Hepatocyte (in vitro differentiated cells): Measurements from ENCODE around the gene EDC3. TPM values are rescaled to one million over a fixed set of nuclear protein-coding genes. Genes with fewer than 3 reads are reported as not detected.

Experiments
- DNase-seq: peaks from one replicate; pipeline ENCODE4 v3.0.0-alpha.2; 2016; ENCODE audit warnings: low spot score
- H2AFZ ChIP-seq: fragments of 200-600 bp; sonication (generic); 2 replicates; pipeline ENCODE4 v1.6.0; 2016; ENCODE audit warnings: antibody characterized with exemption, mild to moderate bottlenecking
- H3K27ac ChIP-seq: fragments of 200-600 bp; sonication (generic); 2 replicates; pipeline ENCODE4 v1.5.1; 2016; ENCODE audit warnings: mild to moderate bottlenecking
- H3K27me3 ChIP-seq: fragments of 200-600 bp; sonication (generic); 2 replicates; pipeline ENCODE4 v1.6.1; 2016
- H3K36me3 ChIP-seq: fragments of 200-600 bp; sonication (generic); replicated peaks from 2 replicates; pipeline ENCODE4 v1.5.1; 2016; ENCODE audit warnings: low read depth; ENCODE audit not compliant: insufficient read depth
- H3K4me1 ChIP-seq: fragments of 200-600 bp; sonication (generic); 2 replicates; pipeline ENCODE4 v1.5.1; 2016; ENCODE audit warnings: mild to moderate bottlenecking, moderate library complexity; ENCODE audit not compliant: insufficient read depth
- H3K4me2 ChIP-seq: fragments of 200-600 bp; sonication (generic); 2 replicates; pipeline ENCODE4 v1.6.0; 2016
- H3K4me3 ChIP-seq: fragments of 200-600 bp; sonication (generic); 2 replicates; pipeline ENCODE4 v1.5.1; 2016; ENCODE audit warnings: mild to moderate bottlenecking
- H3K79me2 ChIP-seq: fragments of 200-600 bp; sonication (generic); 2 replicates; pipeline ENCODE4 v1.6.0; 2017; ENCODE audit warnings: mild to moderate bottlenecking
- H3K9me2 ChIP-seq: fragments of 200-600 bp; sonication (generic); replicated peaks from 2 replicates; pipeline ENCODE4 v1.6.0; 2017; ENCODE audit warnings: mild to moderate bottlenecking; ENCODE audit not compliant: insufficient read depth
- H3K9me3 ChIP-seq: fragments of 200-600 bp; sonication (generic); 2 replicates; pipeline ENCODE4 v1.5.1; 2016; ENCODE audit warnings: low read depth, mild to moderate bottlenecking
- H4K20me1 ChIP-seq: fragments of 200-600 bp; sonication (generic); 2 replicates; pipeline ENCODE4 v1.6.0; 2016; ENCODE audit warnings: mild to moderate bottlenecking; ENCODE audit not compliant: insufficient read depth, poor library complexity, severe bottlenecking
- EZH2 ChIP-seq: fragments of 200-600 bp; sonication (generic); IDR thresholded peaks from 2 replicates; pipeline ENCODE4 v1.6.1; 2016; ENCODE audit warnings: antibody characterized with exemption, mild to moderate bottlenecking, borderline replicate concordance
- EZH2phosphoT487 ChIP-seq: fragments of 200-600 bp; sonication (generic); IDR thresholded peaks from one replicate; pipeline ENCODE4 v1.6.1; 2018; ENCODE audit warnings: antibody characterized with exemption, mild to moderate bottlenecking, low read depth, moderate library complexity; ENCODE audit not compliant: unreplicated experiment, severe bottlenecking
- WGBS: methylation state at CpG from one replicate; pipeline ENCODE4 v1.1.6; 2016; ENCODE audit warnings: low lambda C conversion rate; ENCODE audit errors: missing lambda C conversion rate; 5-methylcytosine and 5-hydroxymethylcytosine counted together
- polyA plus RNA-seq: library from polyadenylated mRNA; unstranded; fragments of >200 nt; fragmentation: Nextera tagmentation; extraction: Ambion mirVana; gene quantifications from 2 replicates; pipeline ENCODE4 v1.2.1, GENCODE V29; 2016
- total RNA-seq: library from RNA; depleted of rRNA; stranded (reverse); fragments of >200 nt; gene quantifications from 2 replicates; pipeline ENCODE4 v1.2.3, GENCODE V29; 2014
- TF ChIP-seq, protein P1 (sequence below): fragments of 200-600 bp; sonication (generic); IDR thresholded peaks from 2 replicates; pipeline ENCODE4 v1.5.1; 2016; ENCODE audit warnings: antibody characterized with exemption, mild to moderate bottlenecking; ENCODE audit not compliant: poor library complexity

EDC3 gene
- total and polyA plus RNA-seq, 2 experiments from 2014 or later, result 11.5 to 31.4 TPM

DNA sequence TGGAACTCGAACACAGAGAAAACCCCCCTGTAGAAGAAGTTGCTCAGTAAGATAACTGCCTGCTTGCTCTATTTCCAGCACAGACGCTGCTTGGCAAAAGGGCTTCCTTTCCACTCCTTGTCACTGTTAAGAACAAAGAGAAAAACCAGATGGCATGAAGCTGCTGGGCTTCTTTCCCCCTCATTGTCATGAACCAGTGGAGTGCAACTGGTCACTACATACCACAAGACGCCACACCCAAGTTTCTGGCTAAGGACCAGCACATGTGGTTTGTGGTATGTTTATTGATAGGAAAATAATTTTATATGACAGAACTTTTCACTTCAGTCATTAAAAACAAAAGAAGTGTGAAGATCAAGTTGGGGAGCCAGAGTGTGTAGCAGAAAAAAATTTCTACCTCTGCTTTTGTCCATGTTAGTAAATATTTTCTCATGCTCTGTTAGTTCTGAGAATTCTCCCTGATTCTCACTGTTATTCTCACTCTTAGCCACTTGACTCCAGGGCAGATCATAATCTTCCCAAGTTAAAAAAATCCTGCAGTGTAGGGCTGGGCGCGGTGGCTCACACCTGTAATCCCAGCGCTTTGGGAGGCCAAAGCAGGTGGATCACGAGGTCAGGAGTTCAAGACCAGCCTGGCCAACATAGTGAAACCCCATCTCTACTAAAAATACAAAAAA lies 42.3 kb downstream of the EDC3 start:
- Histone ChIP-seq H3K79me2 (peaks cover 64% of the 10 kb centered on the region), H3K36me3 (no peaks in the 10 kb centered on the region), H3K27ac (peak overlapping the region; percentile 75), H3K4me3 (no peak overlapping the region), H4K20me1 (peaks cover 7% of the 10 kb centered on the region), H3K9me3 (no peaks in the 10 kb centered on the region), H2AFZ (no peak overlapping the region), H3K9me2 (no peaks in the 10 kb centered on the region), H3K4me2 (no peak overlapping the region), H3K27me3 (no peaks in the 10 kb centered on the region), H3K4me1 (peaks cover 4% of the 10 kb centered on the region)
- 77% methylated on average over 7 of the region's 7 CpGs for WGBS
- DNase-seq, result no peak
- TF ChIP-seq EZH2 (no peak), EZH2phosphoT487 (no peak)
- TF ChIP-seq, protein P1, sequence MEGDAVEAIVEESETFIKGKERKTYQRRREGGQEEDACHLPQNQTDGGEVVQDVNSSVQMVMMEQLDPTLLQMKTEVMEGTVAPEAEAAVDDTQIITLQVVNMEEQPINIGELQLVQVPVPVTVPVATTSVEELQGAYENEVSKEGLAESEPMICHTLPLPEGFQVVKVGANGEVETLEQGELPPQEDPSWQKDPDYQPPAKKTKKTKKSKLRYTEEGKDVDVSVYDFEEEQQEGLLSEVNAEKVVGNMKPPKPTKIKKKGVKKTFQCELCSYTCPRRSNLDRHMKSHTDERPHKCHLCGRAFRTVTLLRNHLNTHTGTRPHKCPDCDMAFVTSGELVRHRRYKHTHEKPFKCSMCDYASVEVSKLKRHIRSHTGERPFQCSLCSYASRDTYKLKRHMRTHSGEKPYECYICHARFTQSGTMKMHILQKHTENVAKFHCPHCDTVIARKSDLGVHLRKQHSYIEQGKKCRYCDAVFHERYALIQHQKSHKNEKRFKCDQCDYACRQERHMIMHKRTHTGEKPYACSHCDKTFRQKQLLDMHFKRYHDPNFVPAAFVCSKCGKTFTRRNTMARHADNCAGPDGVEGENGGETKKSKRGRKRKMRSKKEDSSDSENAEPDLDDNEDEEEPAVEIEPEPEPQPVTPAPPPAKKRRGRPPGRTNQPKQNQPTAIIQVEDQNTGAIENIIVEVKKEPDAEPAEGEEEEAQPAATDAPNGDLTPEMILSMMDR, result no peak

DNA sequence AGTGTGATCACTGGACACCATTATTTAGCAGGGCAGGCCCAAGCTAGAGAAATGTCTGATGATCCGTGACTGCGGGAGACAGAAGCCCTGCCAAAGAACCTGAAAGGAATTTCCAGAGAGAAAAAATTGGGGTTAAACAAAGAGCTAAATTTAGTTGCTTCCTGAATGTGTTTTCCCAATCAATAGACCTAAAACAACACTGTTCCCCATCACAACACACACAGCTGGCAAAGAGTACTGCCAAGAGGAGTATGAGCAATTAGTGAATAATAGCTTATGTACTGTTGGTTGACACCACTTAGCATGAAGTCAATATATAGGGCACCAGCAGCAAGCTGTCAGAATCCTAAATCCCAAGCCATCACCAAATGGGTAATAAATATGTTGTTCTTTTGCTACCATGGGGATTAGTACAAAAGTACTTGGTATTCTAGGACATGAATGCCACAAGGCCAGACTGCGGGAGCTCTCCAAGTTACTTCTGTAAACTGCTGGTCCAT lies 44.5 kb downstream of the EDC3 start:
- Histone ChIP-seq H3K79me2 (peaks cover 62% of the 10 kb centered on the region), H2AFZ (no peak overlapping the region), H3K4me2 (no peak overlapping the region), H3K36me3 (no peaks in the 10 kb centered on the region), H3K27me3 (no peaks in the 10 kb centered on the region), H3K9me2 (no peaks in the 10 kb centered on the region), H3K27ac (no peak overlapping the region), H3K4me3 (no peak overlapping the region), H4K20me1 (peaks cover 4% of the 10 kb centered on the region), H3K4me1 (peaks cover 11% of the 10 kb centered on the region), H3K9me3 (no peaks in the 10 kb centered on the region)
- no peak for TF ChIP-seq EZH2phosphoT487
- TF ChIP-seq, protein P1, result no peak
- TF ChIP-seq EZH2, result no peak
- WGBS, result 83% methylated on average over 3 of the region's 3 CpGs
- no peak for DNase-seq

DNA sequence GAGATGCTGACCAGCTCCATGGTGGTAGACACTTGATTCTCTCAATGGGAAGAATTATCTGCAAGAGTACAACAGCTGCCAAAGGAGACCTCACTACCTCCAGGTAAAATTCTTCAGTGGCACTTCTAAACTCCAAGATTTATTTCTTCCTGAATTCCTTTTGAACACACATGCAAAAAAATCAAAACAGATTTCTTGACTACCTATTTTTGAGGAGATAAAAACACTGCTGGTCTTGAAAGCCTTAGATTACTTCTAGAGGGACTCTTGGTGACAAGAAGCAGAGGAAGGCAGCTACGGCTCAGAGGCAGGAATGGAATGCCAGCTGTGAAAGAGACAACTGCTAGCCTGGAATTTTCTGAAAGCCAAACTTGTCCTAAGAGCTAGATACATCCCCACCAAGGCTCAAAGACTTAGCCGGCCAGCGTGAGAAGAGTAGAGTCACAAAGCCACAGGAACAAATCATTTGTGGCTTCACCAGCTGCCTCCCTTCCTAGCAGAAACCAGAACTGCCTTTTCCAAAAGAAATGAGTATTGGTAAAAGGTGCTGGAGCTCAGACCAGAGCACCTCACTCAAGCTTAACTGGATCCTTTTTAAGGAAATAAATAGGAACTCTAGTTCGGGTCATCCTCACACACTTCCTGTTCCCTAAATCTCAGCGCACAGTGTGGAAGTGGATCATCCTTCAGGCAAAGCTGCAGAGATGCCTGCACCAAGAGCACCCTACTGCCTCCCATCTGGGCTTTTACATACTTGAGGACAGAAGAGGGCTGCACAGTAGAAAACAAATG lies 47.6 kb downstream of the EDC3 start:
- H3K9me2 ChIP-seq, result no peaks in the 10 kb centered on the region
- no peak overlapping the region for H3K4me2 ChIP-seq
- H4K20me1 ChIP-seq, result peaks cover 4% of the 10 kb centered on the region
- peaks cover 65% of the 10 kb centered on the region for H3K79me2 ChIP-seq
- no peak overlapping the region for H3K4me3 ChIP-seq
- H2AFZ ChIP-seq, result no peak overlapping the region
- 77% methylated on average over 5 of the region's 5 CpGs for WGBS
- TF ChIP-seq EZH2, result no peak
- TF ChIP-seq EZH2phosphoT487, result no peak
- TF ChIP-seq, protein P1, result no peak
- H3K27me3 ChIP-seq, result no peaks in the 10 kb centered on the region
- no peaks in the 10 kb centered on the region for H3K36me3 ChIP-seq
- no peak overlapping the region for H3K27ac ChIP-seq
- DNase-seq, result no peak
- H3K9me3 ChIP-seq, result no peaks in the 10 kb centered on the region
- peaks cover 16% of the 10 kb centered on the region for H3K4me1 ChIP-seq
